ENCODE measurements around the gene LYRM9. TPM values are rescaled to one million over a fixed set of nuclear protein-coding genes. Genes with fewer than 3 reads are reported as not detected.
A peak's percentile ranks its signal among the peaks of the same experiment; 100 is the strongest.
"Not testable (repeated sequence)": the region's sequence is repeated elsewhere in the genome, so short reads cannot be mapped to it uniquely, and the experiment has no call there.

LYRM9 gene
- total RNA-seq, 1 experiment from 2014 or later: 5.9 TPM

GRCh38 chr17:27849474-27850185, 43.5 kb downstream of the LYRM9 start:
- DNase-seq (ENCODE audit: low spot score): no peak
- in situ Hi-C loops (cut with HindIII; ENCODE audit: low sequenced_read_pairs): no loop called here

DNA sequence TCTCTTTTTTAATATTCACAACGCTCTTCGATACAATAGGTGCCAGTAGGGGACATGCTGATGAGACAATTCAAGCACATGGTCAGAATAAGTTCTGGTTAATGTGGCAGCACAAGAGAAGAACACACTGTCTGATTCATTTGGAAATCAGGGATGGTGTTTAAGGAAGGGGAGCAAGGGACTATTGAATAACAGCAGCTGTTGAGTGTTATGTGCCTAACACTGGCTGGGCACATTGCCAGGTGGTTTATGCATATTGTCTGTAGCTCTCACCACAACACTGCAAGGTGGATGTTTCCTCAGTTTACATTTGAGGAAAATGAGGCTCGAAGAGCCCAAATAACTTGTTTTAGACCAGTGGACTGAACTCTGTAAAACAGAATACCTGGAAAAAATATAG, 44.2 kb downstream of the LYRM9 start:
- no peak for DNase-seq (ENCODE audit: low spot score)
- in situ Hi-C loops (cut with HindIII; ENCODE audit: low sequenced_read_pairs): no loop called here

GRCh38 chr17:27846808-27847307, 46.3 kb downstream of the LYRM9 start:
- in situ Hi-C loops (cut with HindIII; ENCODE audit: low sequenced_read_pairs); DNase-seq (ENCODE audit: low spot score): not testable (repeated sequence)

DNA sequence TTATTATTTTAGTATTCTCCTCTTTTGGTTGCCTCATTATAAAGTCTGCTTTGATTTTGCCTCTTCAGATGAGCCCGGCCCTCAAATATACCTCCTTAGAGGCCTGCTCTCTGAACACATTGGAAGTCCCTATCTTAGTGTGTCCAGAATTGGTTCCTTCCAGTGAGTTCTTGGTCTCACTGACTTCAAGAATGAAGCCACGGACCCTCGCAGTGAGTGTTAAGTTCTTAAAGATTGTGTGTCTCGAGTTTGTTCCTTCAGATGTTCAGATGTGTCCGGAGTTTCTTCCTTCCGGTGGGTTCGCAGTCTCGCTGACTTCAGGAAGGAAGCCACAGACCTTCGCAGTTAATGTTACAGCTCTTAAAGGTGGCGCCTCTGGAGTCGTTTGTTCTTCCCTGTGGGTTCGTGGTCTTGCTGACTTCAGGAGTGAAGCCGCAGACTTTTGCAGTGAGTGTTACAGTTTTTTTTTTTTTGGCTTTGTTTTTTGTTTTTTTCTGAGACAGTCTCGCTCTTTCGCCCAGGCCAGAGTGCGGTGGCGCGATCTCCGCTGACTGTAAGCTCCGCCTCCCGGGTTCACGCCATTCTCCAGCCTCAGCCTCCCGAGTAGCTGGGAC, 47.0 kb downstream of the LYRM9 start:
- in situ Hi-C loops (cut with HindIII; ENCODE audit: low sequenced_read_pairs): no loop called here

GRCh38 chr17:27845264-27846041, 47.7 kb downstream of the LYRM9 start:
- in situ Hi-C loops (cut with HindIII; ENCODE audit: low sequenced_read_pairs): no loop called here
- DNase-seq (ENCODE audit: low spot score): no peak

More for the DNA sequence above, 47.0 kb downstream of the LYRM9 start:
- DNase-seq (ENCODE audit: low spot score): no peak

DNA sequence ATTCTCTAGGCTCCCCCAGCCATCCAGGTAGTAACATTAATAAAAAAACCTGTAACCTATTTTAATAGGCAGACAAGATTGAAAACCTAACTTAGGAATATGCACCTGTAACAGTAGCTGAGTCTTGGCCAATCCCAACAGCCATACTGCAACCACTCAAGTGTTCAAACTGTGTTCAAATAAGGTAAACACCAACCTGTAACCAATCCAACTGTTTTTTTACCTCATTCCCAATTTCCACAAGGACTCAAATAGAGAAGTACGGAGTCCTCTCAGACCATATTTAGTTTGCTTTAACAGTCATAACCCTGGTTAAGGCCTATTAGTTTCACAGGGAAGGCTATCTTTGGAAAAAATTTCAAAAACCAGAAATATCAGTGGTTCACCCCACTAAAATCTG, 52.5 kb downstream of the LYRM9 start:
- in situ Hi-C loops (cut with HindIII; ENCODE audit: low sequenced_read_pairs): no loop called here
- no peak for DNase-seq (ENCODE audit: low spot score)

- in situ Hi-C loops (cut with HindIII; ENCODE audit: low sequenced_read_pairs); DNase-seq (ENCODE audit: low spot score): not testable (repeated sequence)
These were observed 52.8 kb downstream of the LYRM9 start for GRCh38 chr17:27840406-27840678.

GRCh38 chr17:27839571-27840405, 53.4 kb downstream of the LYRM9 start:
- DNase-seq (ENCODE audit: low spot score): peak; percentile 70
- in situ Hi-C loops (cut with HindIII; ENCODE audit: low sequenced_read_pairs): not testable (repeated sequence)

GRCh38 chr17:27838607-27839006, 54.6 kb downstream of the LYRM9 start:
- DNase-seq (ENCODE audit: low spot score); in situ Hi-C loops (cut with HindIII; ENCODE audit: low sequenced_read_pairs): not testable (repeated sequence)

GRCh38 chr17:27837769-27838168, 55.4 kb downstream of the LYRM9 start:
- DNase-seq (ENCODE audit: low spot score); in situ Hi-C loops (cut with HindIII; ENCODE audit: low sequenced_read_pairs): not testable (repeated sequence)

GRCh38 chr17:27836651-27837050, 56.5 kb downstream of the LYRM9 start:
- in situ Hi-C loops (cut with HindIII; ENCODE audit: low sequenced_read_pairs): no loop called here
- no peak for DNase-seq (ENCODE audit: low spot score)

- DNase-seq (ENCODE audit: low spot score): no peak
- in situ Hi-C loops (cut with HindIII; ENCODE audit: low sequenced_read_pairs): no loop called here
These were observed 58.6 kb downstream of the LYRM9 start for GRCh38 chr17:27834571-27834970.

DNA sequence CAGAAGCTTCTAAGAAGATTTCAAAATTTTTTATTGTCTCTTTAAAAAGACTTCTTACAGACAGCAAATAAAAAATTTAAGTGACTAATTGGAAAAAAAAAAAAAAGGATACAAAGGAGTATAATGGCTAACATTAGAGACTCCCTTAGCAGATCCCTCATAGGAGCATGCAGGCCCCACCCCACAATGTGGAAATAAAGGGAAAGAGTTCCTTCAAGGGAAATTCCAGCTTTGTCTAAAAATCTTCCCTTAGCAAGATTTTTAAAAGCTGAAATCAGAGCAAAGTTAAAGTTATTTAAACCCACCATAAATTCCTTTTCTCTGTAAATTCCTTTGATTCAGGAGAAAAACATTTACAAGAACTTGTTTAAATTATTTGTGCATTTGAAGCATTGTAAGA, 60.3 kb downstream of the LYRM9 start:
- DNase-seq (ENCODE audit: low spot score): no peak
- in situ Hi-C loops (cut with HindIII; ENCODE audit: low sequenced_read_pairs): no loop called here

DNA sequence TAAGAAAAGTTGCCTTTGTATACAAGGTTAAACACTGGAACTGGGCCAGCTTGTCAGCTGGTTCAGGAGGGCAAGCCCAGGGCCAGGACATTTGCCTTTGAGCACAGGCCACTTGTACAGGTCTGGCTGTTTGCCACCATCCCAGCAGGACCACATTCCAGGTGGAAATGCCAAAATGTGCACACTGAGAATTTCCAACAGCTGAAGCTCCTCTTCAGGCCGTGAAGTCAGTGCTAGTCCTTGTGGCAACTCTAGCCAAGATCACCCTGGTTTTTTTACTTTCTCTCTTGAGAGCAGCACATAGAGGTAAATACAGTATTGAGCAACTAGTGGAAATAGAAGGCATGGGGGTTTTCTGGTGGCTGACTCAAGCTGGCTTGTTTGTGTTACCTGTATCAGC, 63.3 kb downstream of the LYRM9 start:
- peak; percentile 44 for DNase-seq (ENCODE audit: low spot score)
- in situ Hi-C loops (cut with HindIII; ENCODE audit: low sequenced_read_pairs): not testable (repeated sequence)

GRCh38 chr17:27829143-27829711, 63.9 kb downstream of the LYRM9 start:
- DNase-seq (ENCODE audit: low spot score); in situ Hi-C loops (cut with HindIII; ENCODE audit: low sequenced_read_pairs): not testable (repeated sequence)
